Mucosa of stomach (tissue), 1 donor: ENCODE measurements around the gene ACY1.

Source experiments
- H3K27me3 ChIP-seq: one replicate; pipeline ENCODE4 v1.7.0; 2013; ENCODE audit warnings: mild to moderate bottlenecking, low read length; ENCODE audit not compliant: control insufficient read depth, insufficient read depth
- H3K36me3 ChIP-seq: one replicate; pipeline ENCODE4 v1.7.0; 2013; ENCODE audit warnings: low read length; ENCODE audit not compliant: control insufficient read depth, insufficient read depth
- H3K4me1 ChIP-seq: one replicate; pipeline ENCODE4 v1.7.0; 2013; ENCODE audit warnings: mild to moderate bottlenecking, low read length; ENCODE audit not compliant: control insufficient read depth, insufficient read depth
- H3K4me3 ChIP-seq: one replicate; pipeline ENCODE4 v1.7.0; 2013; ENCODE audit warnings: low read length
- H3K9ac ChIP-seq: one replicate; pipeline ENCODE4 v1.7.0; 2013; ENCODE audit warnings: mild to moderate bottlenecking, low read length, moderate library complexity
- H3K9me3 ChIP-seq: one replicate; pipeline ENCODE4 v1.7.0; 2013; ENCODE audit warnings: mild to moderate bottlenecking, low read length, moderate library complexity; ENCODE audit not compliant: control insufficient read depth
- donor health status: Pancreatic carcinoma.

The ACY1 gene

DNA sequence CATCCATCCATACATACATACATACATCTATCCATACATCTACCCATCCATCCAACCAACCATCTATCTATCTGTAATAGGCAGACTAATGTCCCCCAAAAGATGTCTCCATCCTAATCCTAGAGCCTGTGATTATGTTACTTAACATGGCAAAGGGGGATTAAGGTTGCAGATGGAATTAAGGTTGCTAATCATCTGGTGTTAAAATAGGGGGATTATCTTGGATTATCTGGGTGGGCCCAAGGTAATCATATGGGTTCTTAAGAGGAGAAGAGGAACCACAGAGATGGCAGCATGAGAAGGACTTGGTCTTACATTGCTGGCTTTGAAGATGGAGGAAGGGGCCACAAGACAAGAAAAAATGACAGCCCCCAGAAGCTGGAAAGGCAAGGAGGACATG is 27.1 kb downstream of the ACY1 start:
- no peaks in the 10 kb centered on the region for H3K36me3 ChIP-seq
- H3K9ac ChIP-seq, result no peak overlapping the region
- H3K27me3 ChIP-seq, result no peaks in the 10 kb centered on the region
- peaks cover 8% of the 10 kb centered on the region for H3K4me1 ChIP-seq
- H3K9me3 ChIP-seq, result no peaks in the 10 kb centered on the region
- no peak overlapping the region for H3K4me3 ChIP-seq

DNA sequence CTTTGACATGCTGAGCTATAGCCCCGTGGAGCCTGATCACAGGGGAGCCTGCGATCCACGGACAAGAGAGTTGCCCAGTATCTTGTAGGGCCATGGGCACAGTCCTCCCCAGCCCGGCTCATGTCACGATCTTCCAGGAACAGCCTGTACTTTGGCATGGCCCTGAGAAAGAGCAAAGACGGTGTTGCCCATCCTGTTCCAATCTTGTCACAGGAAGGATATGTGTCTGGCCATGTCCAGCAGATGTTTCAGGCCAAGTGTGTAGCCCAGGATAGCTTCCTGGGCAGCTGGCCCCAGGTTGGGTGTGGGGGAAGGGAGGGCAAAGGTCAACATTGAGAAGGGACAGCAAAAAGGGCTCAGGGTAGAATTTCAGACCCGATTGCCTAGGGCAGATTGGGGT is 29.4 kb downstream of the ACY1 start:
- no peaks in the 10 kb centered on the region for H3K4me1 ChIP-seq
- no peak overlapping the region for H3K9ac ChIP-seq
- no peak overlapping the region for H3K4me3 ChIP-seq
- H3K27me3 ChIP-seq, result no peaks in the 10 kb centered on the region
- no peaks in the 10 kb centered on the region for H3K36me3 ChIP-seq
- H3K9me3 ChIP-seq, result no peaks in the 10 kb centered on the region

DNA sequence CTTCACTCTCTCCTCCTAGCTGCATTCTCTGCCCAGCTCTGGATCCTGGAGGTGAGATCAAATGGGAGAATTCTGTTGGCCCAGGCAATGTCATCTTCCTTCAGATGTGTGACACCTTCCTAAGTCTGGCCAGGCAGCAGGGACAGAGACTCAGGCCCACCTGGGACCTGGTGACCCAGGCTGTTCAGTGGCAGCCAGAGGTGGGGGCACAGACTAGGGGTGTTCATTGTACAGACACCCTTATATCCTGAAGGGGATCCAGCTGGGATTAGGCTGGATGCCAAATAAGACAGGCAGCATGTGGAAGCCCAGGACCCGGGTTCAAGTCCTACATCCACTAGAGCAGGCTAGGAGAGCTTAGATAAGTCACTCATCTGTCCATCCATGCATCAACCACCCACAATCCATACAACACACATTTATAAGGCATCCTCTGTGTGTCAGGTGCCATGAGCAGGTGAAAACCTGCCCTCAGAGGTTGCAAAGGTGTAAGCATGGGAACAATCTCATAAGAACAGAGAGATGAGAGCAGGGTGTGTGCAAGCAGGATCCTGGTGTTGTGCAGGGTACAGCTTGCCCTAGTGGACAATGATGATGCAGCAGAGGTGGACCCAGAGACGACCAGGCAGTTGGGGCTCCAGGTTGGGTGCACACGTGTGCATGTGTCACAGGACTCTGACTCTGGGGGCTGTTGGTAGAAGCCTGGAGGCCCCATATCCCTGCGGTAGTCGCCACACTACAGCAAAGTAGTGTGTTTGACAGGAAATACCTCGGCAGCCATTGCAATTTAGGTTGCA is 30.7 kb downstream of the ACY1 start:
- Histone ChIP-seq H3K27me3 (no peaks in the 10 kb centered on the region), H3K9me3 (no peaks in the 10 kb centered on the region), H3K9ac (no peak overlapping the region), H3K36me3 (no peaks in the 10 kb centered on the region), H3K4me3 (no peak overlapping the region), H3K4me1 (no peaks in the 10 kb centered on the region)

DNA sequence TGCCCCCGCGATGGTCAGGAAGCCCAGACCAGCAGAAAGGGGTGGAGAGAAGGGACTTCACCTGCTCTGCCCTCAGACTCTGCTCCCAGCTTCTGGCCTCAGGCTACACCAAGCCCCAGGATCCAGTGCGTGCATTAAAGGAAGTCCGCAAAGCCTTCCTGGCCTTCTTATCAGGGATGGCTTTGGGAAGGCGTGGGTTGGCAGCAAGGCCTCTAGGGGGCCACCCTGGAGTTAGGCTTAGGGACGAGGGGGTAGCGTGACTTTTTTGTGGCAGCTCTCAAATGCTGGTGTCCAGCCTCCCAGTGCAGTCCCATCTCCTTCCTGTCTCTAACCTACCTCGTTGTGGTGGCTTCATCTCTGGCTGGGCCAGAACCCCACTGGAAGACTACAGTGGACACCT is 31.3 kb downstream of the ACY1 start:
- Histone ChIP-seq H3K9ac (no peak overlapping the region), H3K4me1 (no peaks in the 10 kb centered on the region), H3K4me3 (no peak overlapping the region), H3K36me3 (no peaks in the 10 kb centered on the region), H3K27me3 (no peaks in the 10 kb centered on the region), H3K9me3 (no peaks in the 10 kb centered on the region)

DNA sequence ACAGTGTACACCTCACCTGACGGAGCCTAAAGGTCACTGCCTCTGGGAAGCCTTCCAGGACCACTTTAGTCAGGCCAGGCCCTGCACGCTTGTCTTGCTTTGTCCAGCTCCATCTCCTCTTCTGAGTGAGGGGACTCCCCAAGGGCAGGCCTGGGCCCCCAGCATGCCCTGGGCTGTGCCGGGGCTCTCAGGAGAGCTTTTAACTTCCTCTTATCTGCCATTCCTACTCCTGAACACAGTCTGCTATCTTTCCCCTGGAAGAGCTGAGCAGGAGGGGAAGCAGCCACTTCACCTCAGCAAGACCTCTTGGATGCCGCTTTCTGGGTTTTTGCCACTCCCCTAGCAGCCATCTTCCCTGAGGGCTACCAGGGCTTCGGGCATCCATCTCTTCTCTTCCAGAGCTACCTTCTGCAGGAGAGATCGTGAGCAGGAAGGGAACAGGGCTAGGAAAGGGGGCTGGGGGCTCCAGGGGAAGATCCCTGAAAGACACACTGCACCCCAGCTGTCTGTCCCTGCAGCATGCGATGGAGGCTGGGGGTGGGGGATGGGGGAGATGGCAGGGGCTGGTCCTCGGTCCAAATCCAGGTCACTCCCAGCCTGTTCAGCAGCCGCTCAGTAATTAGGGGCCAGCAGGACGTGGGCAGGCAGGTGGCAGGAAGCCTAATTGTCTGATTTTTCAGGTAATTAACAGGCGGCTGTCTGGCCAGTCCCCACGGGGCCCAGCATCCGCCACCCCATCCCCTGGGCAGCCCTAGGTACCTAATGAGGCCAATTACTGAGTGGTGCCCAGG is 32.3 kb downstream of the ACY1 start:
- no peaks in the 10 kb centered on the region for H3K4me1 ChIP-seq
- no peak overlapping the region for H3K9ac ChIP-seq
- no peaks in the 10 kb centered on the region for H3K27me3 ChIP-seq
- no peaks in the 10 kb centered on the region for H3K36me3 ChIP-seq
- H3K9me3 ChIP-seq, result no peaks in the 10 kb centered on the region
- H3K4me3 ChIP-seq, result no peak overlapping the region

DNA sequence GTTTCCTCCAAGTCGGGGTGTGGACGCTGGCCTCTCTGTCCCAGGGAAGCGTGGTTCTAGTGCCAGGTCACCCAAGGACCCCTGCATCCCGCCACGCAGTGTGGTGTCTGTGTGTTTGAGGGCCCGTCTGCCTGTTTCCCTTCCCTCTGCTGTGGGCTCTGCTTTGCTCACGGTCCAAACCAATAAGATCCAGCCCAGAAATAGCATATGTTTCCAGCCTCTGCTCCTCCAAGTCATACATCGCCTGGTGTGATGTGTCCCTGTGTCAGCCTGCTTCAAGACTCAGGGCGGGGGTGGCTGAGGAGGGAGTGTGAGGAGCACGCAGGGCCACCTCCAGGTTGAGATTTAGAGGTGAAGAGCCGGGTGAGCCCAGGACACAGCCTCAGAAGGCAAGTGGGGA is 34.3 kb downstream of the ACY1 start:
- Histone ChIP-seq H3K4me3 (no peak overlapping the region), H3K9me3 (no peaks in the 10 kb centered on the region), H3K27me3 (no peaks in the 10 kb centered on the region), H3K4me1 (no peaks in the 10 kb centered on the region), H3K36me3 (no peaks in the 10 kb centered on the region), H3K9ac (no peak overlapping the region)

DNA sequence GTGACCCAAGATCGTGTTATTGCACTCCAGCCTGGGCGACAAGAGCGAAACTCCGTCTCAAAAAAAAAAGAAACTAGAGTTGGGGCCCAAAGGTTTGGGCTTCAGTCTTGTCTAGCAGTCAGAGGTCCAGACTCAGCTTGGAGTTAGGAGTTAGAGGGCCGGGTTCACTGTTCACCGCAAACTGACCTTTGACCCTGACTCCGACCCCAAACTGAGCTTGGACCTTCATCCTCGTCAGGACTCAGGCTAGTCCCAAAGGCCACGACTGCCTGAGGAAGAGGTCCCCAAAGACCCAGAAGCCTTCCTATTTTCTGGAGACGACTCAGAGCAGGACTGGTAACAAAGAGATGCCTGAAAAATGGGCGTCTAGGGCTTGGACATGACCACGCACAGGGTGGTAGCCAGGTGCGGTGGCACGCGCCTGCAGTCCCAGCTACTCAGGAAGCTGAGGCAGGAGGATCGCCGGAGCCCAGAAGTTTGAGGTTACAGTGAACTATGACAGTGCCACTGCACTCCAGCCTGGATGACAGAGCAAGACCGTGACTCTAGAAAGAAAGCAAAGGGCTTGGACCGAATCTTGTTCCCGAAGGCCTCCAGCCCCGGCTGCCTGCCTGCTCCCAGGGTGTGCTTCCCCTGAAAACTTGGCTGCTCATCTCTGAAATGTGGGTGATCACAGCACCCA is 35.1 kb downstream of the ACY1 start:
- Histone ChIP-seq H3K9me3 (no peaks in the 10 kb centered on the region), H3K9ac (no peak overlapping the region), H3K4me3 (no peak overlapping the region), H3K4me1 (no peaks in the 10 kb centered on the region), H3K27me3 (no peaks in the 10 kb centered on the region), H3K36me3 (no peaks in the 10 kb centered on the region)

DNA sequence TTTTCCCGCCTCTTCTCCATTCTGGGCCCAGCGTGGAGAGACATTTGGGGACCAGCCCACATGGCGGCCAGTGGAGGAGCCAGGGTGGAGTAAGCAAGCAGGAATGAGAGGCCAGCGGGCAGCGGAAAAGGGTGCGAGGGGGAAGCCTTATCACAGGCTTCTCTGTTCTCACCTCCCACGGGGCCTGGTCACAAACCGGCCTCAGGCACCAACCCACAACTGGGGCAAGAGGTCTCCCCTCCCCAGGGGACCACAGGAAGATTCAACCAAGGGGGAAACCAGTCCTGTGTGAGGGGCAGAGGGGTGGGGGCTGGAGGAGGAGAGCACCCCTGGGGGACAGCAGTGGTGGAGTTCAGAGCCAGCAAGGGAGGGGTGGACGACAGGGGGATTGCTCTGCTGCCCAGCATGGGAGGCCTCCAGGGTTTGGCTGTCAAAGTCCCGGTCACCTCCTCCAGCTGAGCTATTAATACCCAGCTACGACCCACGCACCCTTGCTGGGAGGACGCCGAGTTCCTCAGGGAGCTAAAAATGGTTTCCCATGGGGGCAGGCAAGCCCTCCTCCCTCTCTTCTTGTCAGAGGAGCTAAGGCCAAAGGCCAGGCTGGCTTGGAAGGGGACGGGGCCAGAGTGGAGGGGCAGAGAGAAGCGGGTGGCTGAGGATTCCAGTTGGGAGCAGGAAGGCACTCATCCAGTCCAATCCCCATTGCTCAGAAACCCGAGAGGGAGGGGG is 36.2 kb downstream of the ACY1 start:
- H3K36me3 ChIP-seq, result no peaks in the 10 kb centered on the region
- H3K4me1 ChIP-seq, result no peaks in the 10 kb centered on the region
- no peaks in the 10 kb centered on the region for H3K27me3 ChIP-seq
- no peak overlapping the region for H3K4me3 ChIP-seq
- no peaks in the 10 kb centered on the region for H3K9me3 ChIP-seq
- H3K9ac ChIP-seq, result no peak overlapping the region

DNA sequence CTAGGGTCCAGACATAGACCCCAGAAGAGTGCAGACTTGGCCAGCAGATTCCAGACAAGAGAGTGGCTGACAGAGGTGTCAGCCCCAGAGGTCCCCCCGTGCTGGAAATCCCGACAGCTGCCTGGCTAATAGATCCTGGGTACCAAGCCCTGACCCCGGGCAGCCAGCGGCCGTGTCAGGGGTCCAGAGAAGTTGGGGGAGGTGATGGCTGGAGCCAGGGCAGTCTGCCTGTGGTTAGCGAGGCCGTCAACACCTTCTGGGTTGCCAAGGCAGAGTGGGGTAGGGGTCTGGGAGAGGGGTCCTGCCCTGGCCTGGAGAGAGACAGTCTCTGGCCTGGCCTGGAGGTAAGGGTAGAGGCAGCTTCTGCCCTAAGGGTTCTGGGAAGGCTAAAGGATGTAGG is 37.5 kb downstream of the ACY1 start:
- H3K9ac ChIP-seq, result no peak overlapping the region
- no peaks in the 10 kb centered on the region for H3K4me1 ChIP-seq
- H3K4me3 ChIP-seq, result no peak overlapping the region

DNA sequence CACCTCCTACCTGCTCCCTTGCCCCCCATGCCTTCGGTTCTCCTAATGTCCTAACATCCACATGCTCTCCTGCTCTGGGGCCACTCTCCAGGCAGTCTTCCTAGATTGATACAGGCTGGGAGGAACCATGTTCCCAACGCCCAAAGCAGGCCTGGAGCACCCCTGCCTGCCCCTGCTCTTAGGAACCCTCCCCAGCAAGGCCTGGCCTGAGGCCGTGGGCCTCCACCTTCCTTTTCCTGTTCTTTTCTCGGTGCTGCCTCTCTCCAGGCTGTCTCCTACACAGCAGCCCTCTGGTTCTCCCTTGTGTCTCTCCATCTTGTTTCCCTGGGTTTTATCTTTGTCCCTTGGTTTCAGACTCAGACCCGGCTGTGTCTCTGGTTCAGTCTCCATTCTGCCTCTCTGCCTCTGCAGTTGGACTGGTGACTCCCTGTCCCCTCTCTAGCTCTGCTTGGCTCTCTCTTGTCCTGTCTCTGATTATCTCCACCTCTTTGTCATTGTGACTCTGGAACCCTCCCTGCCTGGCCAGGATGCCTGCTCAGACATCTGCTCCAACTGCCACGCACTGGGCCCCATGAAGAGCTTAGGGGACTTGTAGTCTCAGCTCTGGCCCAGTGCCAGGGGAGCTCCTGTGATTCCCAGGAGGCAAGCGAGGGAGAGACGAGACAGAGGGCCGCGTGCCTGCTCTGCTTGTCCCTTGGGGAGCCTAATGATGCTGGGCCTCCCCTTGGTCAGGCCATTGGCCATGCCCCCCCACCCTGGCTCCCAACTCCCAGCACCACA is 38.3 kb downstream of the ACY1 start:
- Histone ChIP-seq H3K4me3 (no peak overlapping the region), H3K4me1 (no peaks in the 10 kb centered on the region), H3K9me3 (no peaks in the 10 kb centered on the region), H3K27me3 (no peaks in the 10 kb centered on the region), H3K36me3 (no peaks in the 10 kb centered on the region), H3K9ac (no peak overlapping the region)

More for the DNA sequence above, 37.5 kb downstream of the ACY1 start:
- H3K36me3 ChIP-seq, result no peaks in the 10 kb centered on the region
- no peaks in the 10 kb centered on the region for H3K9me3 ChIP-seq
- H3K27me3 ChIP-seq, result no peaks in the 10 kb centered on the region

DNA sequence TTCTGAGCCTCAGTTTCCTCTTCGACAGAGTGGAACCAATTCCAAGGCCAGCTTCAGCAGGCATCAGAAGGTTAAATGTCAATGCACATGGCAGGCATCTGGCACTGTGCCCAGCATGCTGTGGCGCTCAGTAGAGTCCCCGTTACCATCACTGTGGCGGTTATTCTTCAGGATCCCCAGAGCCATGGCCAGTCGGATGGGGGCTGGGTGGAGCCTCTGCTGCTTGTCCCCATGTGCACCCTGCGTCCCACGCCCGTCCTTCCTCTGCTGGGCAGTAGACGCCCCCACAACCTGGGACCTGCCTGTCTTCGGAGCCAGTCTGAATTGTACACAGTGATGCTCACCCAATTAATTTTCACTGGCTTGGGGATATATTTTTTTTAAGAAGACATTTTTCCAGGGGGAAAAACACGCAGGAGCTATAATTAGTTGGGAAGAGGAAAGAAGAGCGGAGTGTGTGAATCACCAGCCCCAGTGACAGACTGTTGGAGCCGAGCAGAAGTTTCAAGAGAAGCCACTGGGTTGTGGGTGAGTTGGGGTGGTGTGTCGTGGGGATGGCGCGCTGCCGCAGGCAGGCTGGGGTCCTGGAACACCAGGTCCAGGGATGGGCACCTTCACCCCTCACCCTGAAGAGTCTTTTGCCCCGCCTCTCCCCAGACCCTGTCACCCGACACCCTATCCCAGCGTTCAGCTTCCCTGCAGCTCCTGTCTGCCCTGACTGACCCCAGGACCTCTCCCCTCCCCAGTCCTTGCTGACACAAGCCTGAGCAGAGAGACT is 39.2 kb downstream of the ACY1 start:
- Histone ChIP-seq H3K9ac (no peak overlapping the region), H3K9me3 (no peaks in the 10 kb centered on the region), H3K4me1 (no peaks in the 10 kb centered on the region), H3K27me3 (no peaks in the 10 kb centered on the region), H3K4me3 (no peak overlapping the region), H3K36me3 (no peaks in the 10 kb centered on the region)
